ENCODE data around the gene PPP1R36.
A peak's percentile ranks its signal among the peaks of the same experiment; 100 is the strongest.
"Not testable (repeated sequence)": the region's sequence is repeated elsewhere in the genome, so short reads cannot be mapped to it uniquely, and the experiment has no call there.

The PPP1R36 gene

DNA sequence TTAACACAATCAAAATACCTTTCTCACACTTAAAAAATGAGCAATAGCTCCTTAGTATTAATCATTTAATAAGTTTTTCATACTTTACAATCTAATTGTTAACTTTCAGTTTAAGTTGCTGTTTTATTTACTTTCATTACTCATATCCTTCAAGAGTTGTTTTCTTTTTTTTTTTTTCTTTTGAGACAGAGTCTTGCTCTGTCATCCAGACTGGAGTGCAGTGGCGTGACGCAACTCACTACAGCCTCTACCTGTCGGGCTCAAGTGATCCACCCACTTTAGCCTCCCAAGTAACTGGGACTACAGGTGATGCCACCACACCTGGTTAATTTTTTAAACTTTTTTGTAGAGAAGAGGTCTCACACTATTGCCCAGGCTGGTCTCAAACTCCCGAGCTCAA, 29.1 kb upstream of the PPP1R36 start:
- DNase-seq: no peak

DNA sequence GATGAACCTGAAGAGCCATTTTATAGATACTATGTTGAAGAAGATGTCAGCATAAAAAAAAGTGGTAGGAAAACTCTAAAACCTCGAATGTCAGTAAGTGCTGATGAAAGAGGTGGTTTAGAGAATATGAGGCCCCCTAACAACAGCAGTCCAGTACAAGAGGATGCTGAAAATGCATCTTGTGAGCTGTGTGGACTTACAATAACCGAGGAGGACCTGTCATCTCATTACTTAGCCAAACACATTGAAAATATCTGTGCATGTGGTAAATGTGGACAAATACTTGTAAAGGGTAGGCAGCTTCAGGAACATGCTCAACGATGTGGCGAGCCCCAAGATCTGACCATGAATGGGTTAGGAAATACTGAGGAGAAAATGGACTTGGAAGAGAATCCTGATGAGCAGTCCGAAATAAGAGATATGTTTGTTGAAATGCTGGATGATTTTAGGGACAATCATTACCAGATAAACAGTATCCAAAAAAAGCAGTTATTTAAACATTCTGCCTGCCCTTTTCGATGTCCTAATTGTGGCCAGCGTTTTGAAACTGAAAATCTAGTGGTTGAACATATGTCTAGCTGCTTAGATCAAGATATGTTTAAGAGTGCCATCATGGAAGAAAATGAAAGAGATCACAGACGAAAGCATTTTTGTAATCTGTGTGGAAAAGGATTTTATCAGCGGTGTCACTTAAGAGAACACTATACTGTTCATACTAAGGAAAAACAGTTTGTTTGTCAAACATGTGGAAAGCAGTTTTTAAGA, 27.0 kb upstream of the PPP1R36 start:
- DNase-seq: no peak

DNA sequence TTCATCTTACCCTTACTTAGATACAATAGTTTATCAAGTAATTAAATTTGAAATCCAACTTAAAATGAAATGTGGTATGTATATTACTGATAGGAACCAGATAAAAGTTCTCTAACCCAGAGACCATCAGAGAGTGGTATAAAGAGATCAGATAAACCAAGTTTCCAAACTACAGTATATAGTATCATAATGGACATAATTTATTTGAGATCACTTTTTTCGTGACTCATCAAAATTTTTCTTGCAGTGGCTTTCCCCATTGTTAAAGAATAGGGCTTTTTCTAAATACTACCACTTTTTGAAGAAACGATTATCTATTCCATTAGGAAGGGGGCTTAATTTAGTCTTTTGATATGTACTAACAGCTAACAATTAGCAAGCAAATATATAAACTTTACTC, 24.4 kb upstream of the PPP1R36 start:
- no peak for DNase-seq

DNA sequence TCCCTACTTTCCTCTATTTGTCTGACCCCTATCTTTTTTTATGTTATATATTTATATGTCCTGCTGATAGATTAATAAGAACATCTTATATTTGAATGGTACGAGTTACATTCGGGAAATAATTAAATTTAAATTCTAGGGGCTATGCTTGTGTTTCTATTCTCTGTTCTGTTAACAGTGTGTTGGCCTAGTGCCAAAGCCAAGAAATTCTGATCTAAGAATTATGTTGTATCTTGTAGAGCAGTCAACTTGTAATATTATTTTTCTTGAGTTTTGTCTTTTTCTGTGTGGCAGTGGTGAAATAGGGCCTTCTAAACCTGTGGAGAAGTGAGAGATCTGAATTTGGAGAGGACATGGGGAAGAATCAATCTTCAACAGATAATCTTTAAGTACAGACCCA, 18.2 kb upstream of the PPP1R36 start:
- DNase-seq: no peak

DNA sequence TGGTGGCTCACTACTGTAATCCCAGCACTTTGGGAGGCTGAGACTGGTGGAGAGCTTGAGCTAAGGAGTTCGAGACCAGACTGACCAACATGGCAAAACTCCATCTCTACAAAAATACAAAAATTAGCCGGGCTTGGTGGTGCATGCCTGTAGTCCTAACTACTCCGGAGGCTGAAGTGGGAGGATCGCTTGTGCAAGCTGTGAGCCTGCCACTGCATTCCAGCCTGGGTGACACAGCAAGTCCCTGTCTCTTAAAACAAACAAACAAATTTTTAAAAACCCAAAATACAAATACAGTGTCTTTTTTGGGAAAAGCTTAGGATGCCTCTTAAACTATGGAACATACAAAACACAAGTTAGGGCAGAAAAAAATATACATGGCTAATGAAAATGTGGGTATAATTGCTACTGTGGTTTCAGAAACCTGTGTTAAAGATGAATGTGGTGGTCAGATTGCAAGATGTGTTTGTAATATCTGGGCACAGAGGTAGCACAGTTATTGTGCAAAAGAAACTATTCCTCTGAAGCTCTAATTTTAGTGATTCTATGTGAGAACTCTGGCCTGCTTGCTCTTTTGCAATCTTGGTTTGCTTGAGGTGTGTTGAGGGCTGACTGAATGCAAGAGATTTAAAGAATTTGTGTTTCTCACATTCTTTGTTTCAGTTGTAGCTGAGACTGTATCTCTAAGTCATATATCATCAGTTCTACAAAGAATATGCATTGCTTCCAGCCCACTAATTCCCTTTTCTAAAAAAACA, 13.1 kb upstream of the PPP1R36 start:
- no peak for DNase-seq

DNA sequence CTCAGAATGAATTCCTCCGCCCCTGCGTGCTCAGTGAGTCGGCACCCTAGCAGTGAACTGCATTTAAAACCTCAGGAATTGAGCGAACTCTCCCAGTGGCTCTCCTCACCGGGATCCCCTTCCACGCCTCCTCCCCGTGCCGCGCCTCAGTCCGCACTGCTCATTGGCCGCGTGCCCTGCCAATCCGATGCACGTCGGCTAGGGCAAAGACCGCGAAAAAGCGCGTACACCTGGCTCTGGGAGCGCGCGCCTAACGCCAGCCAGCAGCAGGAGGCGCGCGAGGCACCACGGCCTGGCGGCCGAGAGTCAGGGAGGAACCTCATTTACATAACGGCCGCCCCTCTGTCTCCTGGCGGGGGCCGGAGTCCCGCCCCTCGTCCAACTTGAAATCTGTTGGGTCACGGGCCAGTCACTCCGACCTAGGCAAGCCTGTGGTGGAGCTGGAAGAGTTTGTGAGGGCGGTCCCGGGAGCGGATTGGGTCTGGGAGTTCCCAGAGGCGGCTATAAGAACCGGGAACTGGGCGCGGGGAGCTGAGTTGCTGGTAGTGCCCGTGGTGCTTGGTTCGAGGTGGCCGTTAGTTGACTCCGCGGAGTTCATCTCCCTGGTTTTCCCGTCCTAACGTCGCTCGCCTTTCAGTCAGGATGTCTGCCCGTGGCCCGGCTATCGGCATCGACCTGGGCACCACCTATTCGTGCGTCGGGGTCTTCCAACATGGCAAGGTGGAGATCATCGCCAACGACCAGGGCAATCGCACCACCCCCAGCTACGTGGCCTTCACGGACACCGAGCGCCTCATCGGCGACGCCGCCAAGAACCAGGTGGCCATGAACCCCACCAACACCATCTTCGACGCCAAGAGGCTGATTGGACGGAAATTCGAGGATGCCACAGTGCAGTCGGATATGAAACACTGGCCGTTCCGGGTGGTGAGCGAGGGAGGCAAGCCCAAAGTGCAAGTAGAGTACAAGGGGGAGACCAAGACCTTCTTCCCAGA, 9.3 kb upstream of the PPP1R36 start, which contains the start of gene HSPA2:
Gene HSPA2, plus strand, starts transcription at position 534 of the 995 bp plus-strand sequence. Its CDS starts 109 bp downstream, at position 643.
- DNase-seq: peak; percentile 77 to 98

DNA sequence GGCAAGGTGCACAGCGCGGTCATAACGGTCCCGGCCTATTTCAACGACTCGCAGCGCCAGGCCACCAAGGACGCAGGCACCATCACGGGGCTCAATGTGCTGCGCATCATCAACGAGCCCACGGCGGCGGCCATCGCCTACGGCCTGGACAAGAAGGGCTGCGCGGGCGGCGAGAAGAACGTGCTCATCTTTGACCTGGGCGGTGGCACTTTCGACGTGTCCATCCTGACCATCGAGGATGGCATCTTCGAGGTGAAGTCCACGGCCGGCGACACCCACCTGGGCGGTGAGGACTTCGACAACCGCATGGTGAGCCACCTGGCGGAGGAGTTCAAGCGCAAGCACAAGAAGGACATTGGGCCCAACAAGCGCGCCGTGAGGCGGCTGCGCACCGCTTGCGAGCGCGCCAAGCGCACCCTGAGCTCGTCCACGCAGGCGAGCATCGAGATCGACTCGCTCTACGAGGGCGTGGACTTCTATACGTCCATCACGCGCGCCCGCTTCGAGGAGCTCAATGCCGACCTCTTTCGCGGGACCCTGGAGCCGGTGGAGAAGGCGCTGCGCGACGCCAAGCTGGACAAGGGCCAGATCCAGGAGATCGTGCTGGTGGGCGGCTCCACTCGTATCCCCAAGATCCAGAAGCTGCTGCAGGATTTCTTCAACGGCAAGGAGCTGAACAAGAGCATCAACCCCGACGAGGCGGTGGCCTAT, 8.3 kb upstream of the PPP1R36 start:
- no peak for DNase-seq

DNA sequence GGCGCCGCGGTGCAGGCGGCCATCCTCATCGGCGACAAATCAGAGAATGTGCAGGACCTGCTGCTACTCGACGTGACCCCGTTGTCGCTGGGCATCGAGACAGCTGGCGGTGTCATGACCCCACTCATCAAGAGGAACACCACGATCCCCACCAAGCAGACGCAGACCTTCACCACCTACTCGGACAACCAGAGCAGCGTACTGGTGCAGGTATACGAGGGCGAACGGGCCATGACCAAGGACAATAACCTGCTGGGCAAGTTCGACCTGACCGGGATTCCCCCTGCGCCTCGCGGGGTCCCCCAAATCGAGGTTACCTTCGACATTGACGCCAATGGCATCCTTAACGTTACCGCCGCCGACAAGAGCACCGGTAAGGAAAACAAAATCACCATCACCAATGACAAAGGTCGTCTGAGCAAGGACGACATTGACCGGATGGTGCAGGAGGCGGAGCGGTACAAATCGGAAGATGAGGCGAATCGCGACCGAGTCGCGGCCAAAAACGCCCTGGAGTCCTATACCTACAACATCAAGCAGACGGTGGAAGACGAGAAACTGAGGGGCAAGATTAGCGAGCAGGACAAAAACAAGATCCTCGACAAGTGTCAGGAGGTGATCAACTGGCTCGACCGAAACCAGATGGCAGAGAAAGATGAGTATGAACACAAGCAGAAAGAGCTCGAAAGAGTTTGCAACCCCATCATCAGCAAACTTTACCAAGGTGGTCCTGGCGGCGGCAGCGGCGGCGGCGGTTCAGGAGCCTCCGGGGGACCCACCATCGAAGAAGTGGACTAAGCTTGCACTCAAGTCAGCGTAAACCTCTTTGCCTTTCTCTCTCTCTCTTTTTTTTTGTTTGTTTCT, 7.6 kb upstream of the PPP1R36 start:
- DNase-seq: no peak

DNA sequence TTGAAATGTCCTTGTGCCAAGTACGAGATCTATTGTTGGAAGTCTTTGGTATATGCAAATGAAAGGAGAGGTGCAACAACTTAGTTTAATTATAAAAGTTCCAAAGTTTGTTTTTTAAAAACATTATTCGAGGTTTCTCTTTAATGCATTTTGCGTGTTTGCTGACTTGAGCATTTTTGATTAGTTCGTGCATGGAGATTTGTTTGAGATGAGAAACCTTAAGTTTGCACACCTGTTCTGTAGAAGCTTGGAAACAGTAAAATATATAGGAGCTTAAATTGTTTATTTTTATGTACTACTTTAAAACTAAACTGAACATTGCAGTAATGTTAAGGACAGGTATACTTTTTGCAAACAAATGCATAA, 6.9 kb upstream of the PPP1R36 start:
- DNase-seq: no peak

DNA sequence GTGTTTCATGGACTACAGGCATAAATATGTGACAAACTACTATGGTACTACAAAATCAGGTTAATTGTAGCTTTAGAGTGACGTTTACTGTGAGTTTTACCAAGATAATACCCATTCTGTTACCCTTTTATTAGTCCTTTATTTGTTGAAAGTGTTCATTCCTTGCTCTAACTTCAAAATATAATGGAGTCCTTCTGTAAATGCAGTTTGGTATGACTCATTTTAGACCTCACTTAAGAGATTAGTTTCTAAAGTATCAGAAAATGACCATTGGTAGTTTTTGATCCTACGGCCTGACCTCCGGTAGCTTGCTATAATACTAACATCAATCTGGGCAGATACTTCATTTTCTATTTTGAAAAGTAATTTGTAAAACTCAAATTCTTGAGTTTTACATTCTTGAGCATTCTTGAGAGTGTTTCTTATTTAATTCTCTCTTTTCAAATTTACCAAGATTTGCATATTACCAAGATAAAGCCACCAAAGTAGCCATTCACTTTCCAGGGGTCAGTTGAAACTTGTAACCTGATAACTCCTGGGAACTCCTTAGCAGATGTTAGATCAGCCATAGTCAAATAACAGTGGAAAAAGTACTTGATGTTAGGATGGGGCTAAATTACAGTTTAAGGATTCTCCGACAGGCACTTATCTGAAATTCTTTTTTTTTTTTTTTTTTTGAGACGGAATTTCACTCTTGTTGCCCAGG, 5.0 kb upstream of the PPP1R36 start:
- DNase-seq: no peak

DNA sequence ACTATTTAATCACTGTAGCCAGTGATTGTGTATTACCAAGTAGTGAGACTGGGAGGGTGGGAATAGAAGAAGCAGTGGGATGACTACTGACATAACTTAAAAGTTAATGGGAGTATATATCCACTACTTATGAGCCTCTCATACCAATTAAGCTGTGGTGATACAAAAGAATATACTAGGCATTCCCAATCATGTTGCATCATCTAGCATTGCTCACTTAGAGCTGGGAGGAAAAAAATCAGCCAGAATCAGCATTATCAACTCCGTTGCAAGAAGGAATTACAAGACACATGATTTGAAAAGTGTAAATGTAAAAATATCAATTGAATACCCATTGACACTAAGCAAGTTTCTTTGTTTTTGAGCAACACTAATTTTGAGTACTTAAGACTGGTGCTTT, 745 bp upstream of the PPP1R36 start:
- no peak for DNase-seq

DNA sequence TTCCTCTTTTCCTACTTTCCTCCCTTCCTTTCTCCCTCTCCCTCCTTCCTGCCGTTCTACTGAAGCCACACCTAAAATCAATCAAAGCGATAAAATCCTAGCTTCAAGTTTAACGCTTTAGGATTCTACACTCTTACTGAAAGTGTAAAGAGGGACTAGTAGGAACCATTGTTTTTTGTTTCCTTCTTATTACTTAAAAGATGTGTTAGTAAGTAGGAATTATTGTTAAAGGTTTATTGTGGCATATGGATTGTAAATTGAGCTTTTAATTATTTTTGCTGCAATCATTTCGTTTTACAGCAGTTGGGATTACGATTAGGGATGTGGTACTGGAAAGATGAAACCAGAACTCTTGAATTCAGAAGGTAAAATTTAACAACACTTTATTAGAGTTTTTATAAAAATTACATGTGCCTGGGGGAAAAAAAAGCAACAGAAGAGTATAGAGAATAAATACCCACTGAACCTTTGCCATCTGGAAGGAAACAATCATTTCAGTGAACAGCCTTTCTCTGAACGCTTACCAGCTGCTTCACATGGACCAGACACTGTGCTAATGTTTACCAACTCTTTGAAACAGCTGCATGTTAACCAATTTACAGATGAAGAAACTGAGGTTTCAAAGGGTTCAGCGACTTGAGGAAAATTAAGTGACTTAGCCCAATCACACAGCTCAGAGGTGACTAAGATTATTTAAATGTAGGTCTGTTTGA, 1.0 kb downstream of the PPP1R36 start:
- no peak for DNase-seq

DNA sequence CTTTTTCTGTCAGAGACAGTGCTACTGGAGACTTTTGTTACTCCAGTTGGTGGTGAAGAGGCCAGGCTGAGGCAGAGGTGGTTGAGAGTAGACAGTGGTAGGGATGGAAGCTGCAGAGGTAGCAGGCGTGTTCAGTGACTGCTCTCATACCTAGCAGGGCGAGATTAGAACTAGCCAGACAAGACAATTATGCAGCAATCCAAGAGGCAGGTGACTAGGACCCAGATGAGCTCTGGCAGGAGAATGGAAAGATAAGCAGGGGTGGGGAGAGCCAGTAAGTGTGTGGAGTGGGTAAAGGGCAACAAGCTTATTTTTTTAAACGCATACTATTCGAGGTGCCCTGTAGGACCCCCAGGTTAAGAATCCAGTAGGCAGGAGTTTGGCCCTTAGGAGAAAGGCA, 4.8 kb downstream of the PPP1R36 start:
- no peak for DNase-seq

DNA sequence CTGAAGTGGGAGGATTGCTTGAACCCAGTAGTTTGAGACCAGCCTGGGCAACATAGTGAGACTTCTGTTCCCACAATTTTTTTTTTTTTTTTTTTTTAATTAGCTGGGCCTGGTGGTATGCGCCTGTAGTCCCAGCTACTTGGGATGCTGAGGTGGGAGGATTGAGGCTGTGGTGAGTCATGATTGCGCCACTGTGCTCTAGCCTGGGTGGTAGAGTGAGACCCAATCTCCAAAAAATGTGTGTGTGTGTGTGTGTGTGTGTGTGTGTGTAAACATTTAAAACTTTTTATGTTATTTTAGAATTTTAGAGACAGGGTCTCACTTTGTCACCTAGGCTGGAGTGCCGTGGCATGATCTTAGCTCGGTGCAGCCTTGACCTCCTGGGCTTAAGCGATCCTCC, 6.8 kb downstream of the PPP1R36 start:
- DNase-seq: no peak

DNA sequence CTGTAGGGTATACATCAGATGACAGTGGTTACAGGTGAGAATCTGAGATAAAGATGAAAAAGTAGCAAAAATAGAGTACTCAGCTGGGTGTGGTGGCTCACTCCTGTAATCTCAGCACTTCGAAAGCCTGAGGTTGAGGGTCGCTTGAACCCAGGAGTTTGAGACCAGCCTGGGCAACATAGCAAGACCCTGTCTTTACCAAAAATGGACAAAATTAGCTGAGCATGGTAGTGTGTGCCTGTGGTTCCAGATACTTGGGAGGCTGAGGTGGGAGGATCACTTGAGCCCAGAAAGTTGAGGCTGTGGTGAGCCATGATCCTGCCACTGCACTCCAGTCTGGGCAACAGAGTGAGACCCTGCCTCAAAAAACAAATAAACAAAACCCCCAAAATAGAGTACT, 8.5 kb downstream of the PPP1R36 start:
- not testable (repeated sequence) for DNase-seq

DNA sequence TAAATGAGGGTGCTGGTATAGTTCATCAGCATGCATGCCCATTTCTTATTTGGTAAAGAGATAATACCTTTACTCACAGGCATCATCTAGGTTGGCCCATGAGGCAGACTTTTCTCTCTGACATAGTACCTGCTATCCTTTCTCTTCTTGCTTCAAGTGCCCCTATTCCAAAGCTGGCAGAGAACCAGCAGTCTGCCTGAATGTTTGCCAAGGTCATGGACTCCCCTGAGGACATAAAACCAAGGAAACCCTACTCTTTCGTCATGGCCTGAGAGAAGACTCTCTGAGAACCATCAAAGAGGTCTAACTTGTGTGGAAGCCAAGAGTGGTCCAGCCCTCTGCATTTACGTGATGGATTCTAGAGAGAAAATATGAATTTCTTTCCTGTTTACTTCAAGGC, 11.9 kb downstream of the PPP1R36 start:
- no peak for DNase-seq

DNA sequence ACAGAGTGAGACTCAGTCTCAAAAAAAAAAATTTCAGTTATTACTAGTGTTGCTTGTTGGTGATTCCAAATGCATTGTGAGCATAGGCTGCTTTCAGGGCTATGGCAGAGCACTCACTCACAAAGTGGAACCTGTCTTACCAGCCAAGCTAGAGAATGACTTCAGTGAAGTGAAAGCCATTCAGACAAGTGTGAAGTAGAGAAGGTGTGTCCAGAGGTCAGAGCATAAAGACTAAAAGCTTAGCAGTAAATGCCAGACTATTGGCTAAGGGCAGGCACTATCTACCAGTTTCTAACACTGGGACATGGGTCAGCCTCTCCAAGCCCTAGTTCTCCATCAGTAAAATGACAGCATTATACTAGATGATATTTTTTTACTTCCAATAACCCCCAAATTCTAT, 12.7 kb downstream of the PPP1R36 start:
- DNase-seq: no peak

DNA sequence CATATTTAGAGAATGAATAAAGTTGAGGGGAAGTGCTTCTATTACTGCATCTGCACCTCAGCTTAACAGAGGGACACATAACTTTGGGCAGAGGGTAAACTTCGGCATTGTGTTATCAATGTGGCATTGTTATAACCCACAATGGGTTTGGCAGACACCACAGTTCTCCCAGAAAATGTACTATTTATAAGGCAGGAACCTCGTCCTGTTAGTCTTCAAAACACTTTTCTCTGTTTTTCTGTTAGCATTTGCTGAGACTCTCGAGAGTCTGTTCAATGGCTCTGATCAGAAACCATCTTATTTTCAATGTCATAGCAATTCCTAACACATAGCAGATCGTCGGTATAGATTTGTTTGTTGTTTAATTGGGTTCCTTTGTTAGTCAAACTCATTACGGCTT, 13.9 kb downstream of the PPP1R36 start:
- DNase-seq: no peak

DNA sequence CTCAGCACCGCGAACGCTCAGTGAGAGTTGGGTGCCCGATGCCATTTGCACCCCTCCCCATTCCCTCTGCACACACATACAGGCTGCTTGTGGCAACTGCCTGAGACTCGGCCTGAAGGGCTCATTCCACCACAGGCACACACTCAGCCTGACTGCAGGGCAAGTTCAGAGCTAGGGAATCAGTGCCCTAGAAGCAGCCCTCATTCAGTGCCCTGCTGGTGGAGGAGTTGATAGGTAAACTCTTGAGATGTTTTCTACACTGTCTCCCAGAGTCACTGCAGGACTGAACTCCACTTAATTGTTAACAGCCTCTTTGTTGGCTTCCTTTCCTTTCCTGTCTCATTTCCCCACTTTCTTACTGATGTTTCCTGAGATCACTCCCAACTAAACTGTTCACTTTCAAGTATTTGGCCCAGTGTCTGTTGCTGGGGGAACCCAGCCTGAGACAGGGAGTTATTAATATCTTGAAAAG, 16.9 kb downstream of the PPP1R36 start:
- no peak for DNase-seq

DNA sequence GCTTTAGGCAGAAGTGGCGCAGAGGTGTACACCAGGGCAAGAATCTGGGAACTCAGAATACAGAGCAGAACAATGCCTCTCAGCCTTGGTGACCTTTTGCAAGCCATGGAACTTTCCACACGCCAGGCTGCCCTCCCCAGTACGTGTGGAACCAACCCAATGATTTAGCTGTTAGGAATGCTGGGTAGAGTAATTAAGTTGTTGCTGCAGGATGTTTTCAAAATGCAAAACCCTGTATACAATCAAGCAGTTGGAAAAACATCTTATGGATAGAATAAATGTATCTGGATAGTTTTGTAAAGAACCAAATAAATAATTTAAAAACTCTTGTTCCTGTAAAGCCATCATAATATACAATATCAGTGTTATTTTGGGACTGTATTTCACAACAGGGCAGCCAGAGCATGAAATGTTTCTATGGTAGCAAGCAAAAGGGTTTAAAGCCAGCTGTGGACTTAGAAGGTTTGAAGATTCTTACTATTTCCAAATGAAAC, 19.4 kb downstream of the PPP1R36 start:
- no peak for DNase-seq

Measured in bone marrow (tissue), 2 donors.